HCT116 (cell line): ENCODE measurements around the gene OTOP3.
"Not testable (repeated sequence)": the region's sequence is repeated elsewhere in the genome, so short reads cannot be mapped to it uniquely, and the experiment has no call there.

ENCODE experiments used
- CEBPB ChIP-seq: IDR thresholded peaks from 2 replicates; pipeline ENCODE4 v1.6.1; 2012; ENCODE audit warnings: low read depth
- EGR1 ChIP-seq: IDR thresholded peaks from 2 replicates; pipeline ENCODE4 v1.6.1; 2012; ENCODE audit warnings: low read depth
- ELF1 ChIP-seq: IDR thresholded peaks from 2 replicates; pipeline ENCODE4 v1.6.1; 2012; ENCODE audit warnings: low read depth, borderline replicate concordance
- EZH2 ChIP-seq: fragments of 200-600 bp; sonication (generic); IDR thresholded peaks from 2 replicates; pipeline ENCODE4 v1.6.1; 2017; ENCODE audit warnings: antibody characterized with exemption, mixed run types
- EZH2phosphoT487 ChIP-seq: fragments of 200-600 bp; IDR thresholded peaks from 2 replicates; pipeline ENCODE4 v1.6.1; 2018; ENCODE audit warnings: antibody characterized with exemption, borderline replicate concordance
- POLR2A ChIP-seq: IDR thresholded peaks from 2 replicates; pipeline ENCODE4 v1.7.0; 2011; ENCODE audit warnings: borderline replicate concordance; ENCODE audit not compliant: insufficient read depth, insufficient read length; ENCODE audit errors: extremely low read depth
- RAD21 ChIP-seq: IDR thresholded peaks from 2 replicates; pipeline ENCODE4 v1.6.1; 2012; ENCODE audit warnings: low read depth, mild to moderate bottlenecking
- SIN3A ChIP-seq: IDR thresholded peaks from 2 replicates; pipeline ENCODE4 v1.6.1; 2012; ENCODE audit warnings: low read depth
- TF ChIP-seq, protein P1 (sequence below): IDR thresholded peaks from 2 replicates; pipeline ENCODE4 v1.6.1; 2012; ENCODE audit warnings: low read depth
- TF ChIP-seq, protein P2 (sequence below), 3 experiments: fragments of 200-600 bp in 1 of 3; sonication (generic) in 1 of 3; IDR thresholded peaks in 2 of 3; conservative IDR thresholded peaks in 1 of 3; 2 replicates each; pipeline ENCODE4 v1.5.1; 2012 to 2017; ENCODE audit warnings: low read depth in 2 of 3, low read length in 2 of 3, antibody characterized with exemption in 1 of 3, borderline replicate concordance in 1 of 3, control low read depth in 1 of 3, mild to moderate bottlenecking in 1 of 3, mixed read lengths in 1 of 3, mixed run types in 1 of 3, moderate library complexity in 1 of 3; ENCODE audit not compliant: insufficient read depth in 1 of 3

DNA sequence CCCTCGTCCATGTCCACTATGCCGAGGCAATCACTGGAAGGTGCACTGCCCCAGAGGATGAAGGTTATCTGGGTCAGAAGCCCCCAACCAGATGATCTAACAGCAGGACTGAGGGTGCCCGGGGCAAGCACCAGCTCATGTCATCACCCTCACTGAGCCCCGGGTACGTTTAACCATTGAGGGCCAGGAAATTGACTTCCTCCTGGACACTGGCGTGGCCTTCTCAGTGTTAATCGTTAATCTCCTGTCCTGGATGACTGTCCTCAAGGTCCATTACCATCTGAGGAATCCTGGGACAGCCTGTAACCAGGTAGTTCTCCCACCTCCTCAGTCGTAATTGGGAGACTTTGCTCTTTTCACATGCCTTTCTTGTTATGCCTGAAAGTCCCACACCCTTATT, 24.3 kb upstream of the OTOP3 start:
- TF ChIP-seq, protein P1, sequence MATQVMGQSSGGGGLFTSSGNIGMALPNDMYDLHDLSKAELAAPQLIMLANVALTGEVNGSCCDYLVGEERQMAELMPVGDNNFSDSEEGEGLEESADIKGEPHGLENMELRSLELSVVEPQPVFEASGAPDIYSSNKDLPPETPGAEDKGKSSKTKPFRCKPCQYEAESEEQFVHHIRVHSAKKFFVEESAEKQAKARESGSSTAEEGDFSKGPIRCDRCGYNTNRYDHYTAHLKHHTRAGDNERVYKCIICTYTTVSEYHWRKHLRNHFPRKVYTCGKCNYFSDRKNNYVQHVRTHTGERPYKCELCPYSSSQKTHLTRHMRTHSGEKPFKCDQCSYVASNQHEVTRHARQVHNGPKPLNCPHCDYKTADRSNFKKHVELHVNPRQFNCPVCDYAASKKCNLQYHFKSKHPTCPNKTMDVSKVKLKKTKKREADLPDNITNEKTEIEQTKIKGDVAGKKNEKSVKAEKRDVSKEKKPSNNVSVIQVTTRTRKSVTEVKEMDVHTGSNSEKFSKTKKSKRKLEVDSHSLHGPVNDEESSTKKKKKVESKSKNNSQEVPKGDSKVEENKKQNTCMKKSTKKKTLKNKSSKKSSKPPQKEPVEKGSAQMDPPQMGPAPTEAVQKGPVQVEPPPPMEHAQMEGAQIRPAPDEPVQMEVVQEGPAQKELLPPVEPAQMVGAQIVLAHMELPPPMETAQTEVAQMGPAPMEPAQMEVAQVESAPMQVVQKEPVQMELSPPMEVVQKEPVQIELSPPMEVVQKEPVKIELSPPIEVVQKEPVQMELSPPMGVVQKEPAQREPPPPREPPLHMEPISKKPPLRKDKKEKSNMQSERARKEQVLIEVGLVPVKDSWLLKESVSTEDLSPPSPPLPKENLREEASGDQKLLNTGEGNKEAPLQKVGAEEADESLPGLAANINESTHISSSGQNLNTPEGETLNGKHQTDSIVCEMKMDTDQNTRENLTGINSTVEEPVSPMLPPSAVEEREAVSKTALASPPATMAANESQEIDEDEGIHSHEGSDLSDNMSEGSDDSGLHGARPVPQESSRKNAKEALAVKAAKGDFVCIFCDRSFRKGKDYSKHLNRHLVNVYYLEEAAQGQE, result not testable (repeated sequence)
- TF ChIP-seq POLR2A, CEBPB, RAD21, EZH2, SIN3A, EGR1, ELF1, EZH2phosphoT487: not testable (repeated sequence)
- TF ChIP-seq, protein P2, sequence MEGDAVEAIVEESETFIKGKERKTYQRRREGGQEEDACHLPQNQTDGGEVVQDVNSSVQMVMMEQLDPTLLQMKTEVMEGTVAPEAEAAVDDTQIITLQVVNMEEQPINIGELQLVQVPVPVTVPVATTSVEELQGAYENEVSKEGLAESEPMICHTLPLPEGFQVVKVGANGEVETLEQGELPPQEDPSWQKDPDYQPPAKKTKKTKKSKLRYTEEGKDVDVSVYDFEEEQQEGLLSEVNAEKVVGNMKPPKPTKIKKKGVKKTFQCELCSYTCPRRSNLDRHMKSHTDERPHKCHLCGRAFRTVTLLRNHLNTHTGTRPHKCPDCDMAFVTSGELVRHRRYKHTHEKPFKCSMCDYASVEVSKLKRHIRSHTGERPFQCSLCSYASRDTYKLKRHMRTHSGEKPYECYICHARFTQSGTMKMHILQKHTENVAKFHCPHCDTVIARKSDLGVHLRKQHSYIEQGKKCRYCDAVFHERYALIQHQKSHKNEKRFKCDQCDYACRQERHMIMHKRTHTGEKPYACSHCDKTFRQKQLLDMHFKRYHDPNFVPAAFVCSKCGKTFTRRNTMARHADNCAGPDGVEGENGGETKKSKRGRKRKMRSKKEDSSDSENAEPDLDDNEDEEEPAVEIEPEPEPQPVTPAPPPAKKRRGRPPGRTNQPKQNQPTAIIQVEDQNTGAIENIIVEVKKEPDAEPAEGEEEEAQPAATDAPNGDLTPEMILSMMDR (IDR thresholded peaks at IDR 0.05 in 2 of 3, conservative IDR thresholded peaks at IDR 0.05 in 1 of 3; ENCODE audit: borderline replicate concordance in 1 of 3, insufficient read depth in 1 of 3, low read depth in 2 of 3, low read length in 2 of 3), result not testable (repeated sequence)
